RWPE2 (cell line): Measurements from ENCODE around the gene NAA38.

Experiments
- ATAC-seq: fragments of 200-7000 bp; cut with Tn5 transposase; 3 replicates; pipeline ENCODE4 v1.9.1; 2021; ENCODE audit warnings: low read depth
- DNase-seq: peaks from one replicate; pipeline ENCODE4 v3.0.0-alpha.2; 2020; ENCODE audit warnings: low spot score
- H3K27ac ChIP-seq: fragments of 450-650 bp; 2 replicates; pipeline ENCODE4 v1.5.1; 2017; ENCODE audit warnings: mild to moderate bottlenecking; ENCODE audit not compliant: poor library complexity, severe bottlenecking
- H3K27me3 ChIP-seq: fragments of 250-450 bp; sonication (Bioruptor Pico); 2 replicates; pipeline ENCODE4 v1.5.1; 2021; ENCODE audit warnings: mild to moderate bottlenecking, moderate library complexity; ENCODE audit not compliant: insufficient read depth, poor library complexity, severe bottlenecking
- H3K36me3 ChIP-seq: fragments of 250-450 bp; sonication (Bioruptor Pico); 2 replicates; pipeline ENCODE4 v1.5.1; 2020; ENCODE audit warnings: low read depth, mild to moderate bottlenecking, moderate library complexity
- H3K4me1 ChIP-seq: fragments of 250-450 bp; sonication (Bioruptor Pico); 2 replicates; pipeline ENCODE4 v1.5.1; 2021; ENCODE audit warnings: mild to moderate bottlenecking, moderate library complexity; ENCODE audit not compliant: insufficient read depth, poor library complexity, severe bottlenecking
- H3K4me3 ChIP-seq: fragments of 250-450 bp; sonication (Bioruptor Pico); 2 replicates; pipeline ENCODE4 v1.5.1; 2021; ENCODE audit warnings: mild to moderate bottlenecking, moderate library complexity; ENCODE audit not compliant: severe bottlenecking
- H3K9me3 ChIP-seq: fragments of 250-450 bp; sonication (Bioruptor Pico); 2 replicates; pipeline ENCODE4 v1.5.1; 2021; ENCODE audit warnings: mild to moderate bottlenecking, moderate library complexity; ENCODE audit not compliant: severe bottlenecking
- CTCF ChIP-seq: fragments of 450-650 bp; IDR thresholded peaks from one replicate; pipeline ENCODE4 v1.5.1; 2017; ENCODE audit warnings: mild to moderate bottlenecking, moderate library complexity; ENCODE audit not compliant: poor library complexity, severe bottlenecking

NAA38 gene

GRCh38 chr17:7820231-7820630 lies 37.1 kb downstream of the NAA38 start:
- H3K4me1 ChIP-seq = no peaks in the 10 kb centered on the region
- H3K27ac ChIP-seq = no peak overlapping the region
- ATAC-seq (no peak), DNase-seq (no peak)
- H3K9me3 ChIP-seq = no peaks in the 10 kb centered on the region
- no peak for TF ChIP-seq CTCF
- H3K4me3 ChIP-seq = no peak overlapping the region
- no peaks in the 10 kb centered on the region for H3K36me3 ChIP-seq
- no peaks in the 10 kb centered on the region for H3K27me3 ChIP-seq

- H3K27me3 ChIP-seq = no peaks in the 10 kb centered on the region
- TF ChIP-seq CTCF = no peak
- no peak overlapping the region for H3K27ac ChIP-seq
- H3K4me3 ChIP-seq = no peak overlapping the region
- H3K4me1 ChIP-seq = no peaks in the 10 kb centered on the region
- no peak for ATAC-seq
- H3K36me3 ChIP-seq = no peaks in the 10 kb centered on the region
- DNase-seq = no peak
- no peaks in the 10 kb centered on the region for H3K9me3 ChIP-seq
Observed at GRCh38 chr17:7818746-7819645, 38.4 kb downstream of the NAA38 start.

- Histone ChIP-seq H3K4me3 (no peak overlapping the region), H3K36me3 (no peaks in the 10 kb centered on the region), H3K27me3 (no peaks in the 10 kb centered on the region), H3K9me3 (no peaks in the 10 kb centered on the region), H3K27ac (no peak overlapping the region), H3K4me1 (no peaks in the 10 kb centered on the region)
- no peak for TF ChIP-seq CTCF
- no peak for ATAC-seq
- no peak for DNase-seq
Observed at GRCh38 chr17:7818026-7818425, 39.3 kb downstream of the NAA38 start.

- no peaks in the 10 kb centered on the region for H3K27me3 ChIP-seq
Observed at GRCh38 chr17:7817643-7817964, 39.8 kb downstream of the NAA38 start.

More at GRCh38 chr17:7817643-7817964, 39.8 kb downstream of the NAA38 start:
- Histone ChIP-seq H3K4me1 (no peaks in the 10 kb centered on the region), H3K36me3 (no peaks in the 10 kb centered on the region), H3K9me3 (no peaks in the 10 kb centered on the region), H3K27ac (no peak overlapping the region), H3K4me3 (no peak overlapping the region)
- no peak for ATAC-seq
- no peak for DNase-seq
- no peak for TF ChIP-seq CTCF
